ENCODE results near the gene POLR1C. TPM values are rescaled to one million over a fixed set of nuclear protein-coding genes. Genes with fewer than 3 reads are reported as not detected.

POLR1C gene
- total RNA-seq, 4 donors from 2014 or later: 16.9 to 30.4 (median 24.7) TPM

DNA sequence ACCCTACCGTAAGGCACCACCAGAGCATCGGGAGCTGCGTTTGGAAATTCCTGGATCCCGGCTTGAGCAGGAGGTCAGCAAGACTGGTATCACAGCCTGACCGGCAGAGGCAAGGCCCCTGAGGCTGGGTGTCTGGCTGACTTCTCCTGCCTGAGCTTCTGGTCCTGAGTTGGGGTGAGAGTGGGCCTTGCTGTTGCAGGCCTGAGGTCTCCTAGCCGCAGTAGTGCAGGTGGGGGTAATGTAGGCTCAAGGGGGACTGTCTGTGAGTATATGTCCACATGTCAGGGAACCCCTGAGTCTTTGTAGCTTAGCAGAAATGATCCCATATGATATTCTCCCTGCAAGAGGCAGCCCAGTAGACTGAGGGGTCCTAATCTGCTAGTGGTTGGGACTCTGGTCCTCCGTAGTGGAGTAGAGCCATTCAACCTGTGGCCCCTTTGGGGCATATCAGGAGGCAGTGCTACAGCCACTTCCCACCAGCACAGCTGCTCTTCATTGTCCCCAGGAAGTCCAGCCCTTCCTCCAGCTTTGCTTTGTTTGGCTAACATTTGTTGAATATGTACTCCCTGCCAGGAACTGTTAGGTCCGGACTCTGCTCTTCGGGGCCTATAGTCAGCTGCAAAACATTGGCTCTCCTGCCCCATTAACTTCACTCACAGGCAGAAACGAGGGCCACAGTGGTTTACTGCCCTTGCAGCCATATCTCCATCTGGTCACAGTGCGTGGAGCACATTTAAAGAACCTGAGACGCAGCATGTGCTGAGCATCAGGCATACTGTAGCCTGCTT is 17.7 kb upstream of the POLR1C start:
- Histone ChIP-seq H3K27me3 (no peaks in the 10 kb centered on the region), H3K27ac (peak overlapping the region in 3 of 4 donors; percentile 4 to 23 (median 17)), H3K4me3 (no peak overlapping the region), H3K36me3 (peaks cover 0 to 68% of the 10 kb centered on the region in 2 donors), H3K9me3 (no peaks in the 10 kb centered on the region), H3K4me1 (peaks cover 0 to 42% (median 15%) of the 10 kb centered on the region in 3 donors)
- peak; percentile 32 for ATAC-seq
- TF ChIP-seq EP300 (IDR thresholded peaks at IDR 0.05): no peak
- TF ChIP-seq, protein P1, sequence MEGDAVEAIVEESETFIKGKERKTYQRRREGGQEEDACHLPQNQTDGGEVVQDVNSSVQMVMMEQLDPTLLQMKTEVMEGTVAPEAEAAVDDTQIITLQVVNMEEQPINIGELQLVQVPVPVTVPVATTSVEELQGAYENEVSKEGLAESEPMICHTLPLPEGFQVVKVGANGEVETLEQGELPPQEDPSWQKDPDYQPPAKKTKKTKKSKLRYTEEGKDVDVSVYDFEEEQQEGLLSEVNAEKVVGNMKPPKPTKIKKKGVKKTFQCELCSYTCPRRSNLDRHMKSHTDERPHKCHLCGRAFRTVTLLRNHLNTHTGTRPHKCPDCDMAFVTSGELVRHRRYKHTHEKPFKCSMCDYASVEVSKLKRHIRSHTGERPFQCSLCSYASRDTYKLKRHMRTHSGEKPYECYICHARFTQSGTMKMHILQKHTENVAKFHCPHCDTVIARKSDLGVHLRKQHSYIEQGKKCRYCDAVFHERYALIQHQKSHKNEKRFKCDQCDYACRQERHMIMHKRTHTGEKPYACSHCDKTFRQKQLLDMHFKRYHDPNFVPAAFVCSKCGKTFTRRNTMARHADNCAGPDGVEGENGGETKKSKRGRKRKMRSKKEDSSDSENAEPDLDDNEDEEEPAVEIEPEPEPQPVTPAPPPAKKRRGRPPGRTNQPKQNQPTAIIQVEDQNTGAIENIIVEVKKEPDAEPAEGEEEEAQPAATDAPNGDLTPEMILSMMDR (IDR thresholded peaks at IDR 0.05): no peak
- no peak for TF ChIP-seq POLR2AphosphoS5 (IDR thresholded peaks at IDR 0.05)
- TF ChIP-seq POLR2A (IDR thresholded peaks at IDR 0.05): no peak
- 45 to 70% methylated on average over 3 to 6 of the region's 12 CpGs for WGBS, 2 donors (ENCODE audit: low coverage in 1 of 2)

DNA sequence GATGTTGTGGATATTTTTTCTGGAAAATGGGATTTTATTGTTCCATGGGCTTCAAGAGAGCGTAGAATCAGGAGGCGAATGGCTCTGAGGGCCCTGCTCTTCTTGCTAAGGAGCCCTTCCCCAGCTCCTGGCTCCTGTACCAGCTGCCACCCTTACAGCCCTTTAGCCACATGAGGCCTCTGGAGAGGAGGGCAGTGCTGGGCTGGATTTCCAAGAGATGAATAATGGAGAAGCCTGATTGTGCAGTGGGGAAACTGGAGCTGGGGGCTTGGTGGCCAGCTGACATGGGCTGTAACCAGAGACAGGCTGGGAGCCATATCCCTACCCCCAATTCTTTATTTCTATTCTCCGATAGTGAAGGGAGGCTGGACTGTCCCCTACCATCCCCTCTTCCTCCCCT is 16.0 kb upstream of the POLR1C start:
- H3K36me3 ChIP-seq: peaks cover 0 to 85% of the 10 kb centered on the region in 2 donors
- TF ChIP-seq POLR2A (IDR thresholded peaks at IDR 0.05): no peak
- TF ChIP-seq, protein P1 (IDR thresholded peaks at IDR 0.05): no peak
- no peak for TF ChIP-seq EP300 (IDR thresholded peaks at IDR 0.05)
- no peak overlapping the region for H3K27ac ChIP-seq
- H3K4me3 ChIP-seq: no peak overlapping the region
- H3K9me3 ChIP-seq: no peaks in the 10 kb centered on the region
- H3K4me1 ChIP-seq: peaks cover 0 to 30% (median 11%) of the 10 kb centered on the region in 3 donors
- no peaks in the 10 kb centered on the region for H3K27me3 ChIP-seq
- no peak for ATAC-seq
- 88 to 100% methylated on average over 2 to 3 of the region's 3 CpGs for WGBS, 2 donors (ENCODE audit: low coverage in 1 of 2)

DNA sequence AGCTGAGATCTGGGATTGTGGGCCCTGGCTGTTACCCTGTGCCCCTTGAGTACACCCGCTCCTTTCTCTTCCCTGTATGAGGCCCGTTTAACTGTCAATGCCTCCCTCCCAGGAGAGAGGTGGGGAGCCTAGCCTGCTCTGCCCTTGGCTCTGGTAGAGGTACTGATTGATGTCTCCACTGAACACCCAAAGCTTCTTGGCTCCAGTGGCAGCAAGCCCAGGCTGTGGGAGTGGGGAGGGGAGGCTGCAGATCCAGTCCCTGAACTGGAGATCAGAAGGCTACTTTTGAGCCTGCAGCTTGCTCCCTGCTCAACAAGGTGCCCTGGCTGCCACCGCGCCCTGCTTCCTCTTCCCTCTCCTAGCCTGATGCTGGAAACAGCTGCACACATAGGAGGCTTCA is 14.2 kb upstream of the POLR1C start:
- TF ChIP-seq POLR2AphosphoS5 (IDR thresholded peaks at IDR 0.05) (no peak), POLR2A (IDR thresholded peaks at IDR 0.05) (no peak), EP300 (IDR thresholded peaks at IDR 0.05) (no peak)
- TF ChIP-seq, protein P1 (IDR thresholded peaks at IDR 0.05): no peak
- H3K4me1 ChIP-seq: peaks cover 0 to 24% (median 0%) of the 10 kb centered on the region in 3 donors
- peaks cover 0 to 86% of the 10 kb centered on the region in 2 donors for H3K36me3 ChIP-seq
- no peak overlapping the region for H3K4me3 ChIP-seq
- no peak overlapping the region for H3K27ac ChIP-seq
- ATAC-seq: no peak
- WGBS, 2 donors (ENCODE audit: low coverage in 1 of 2): 100% methylated on average over 1 of the region's 4 CpGs; no CpG with 5 or more reads in 1 of the 2 donors
- no peaks in the 10 kb centered on the region for H3K9me3 ChIP-seq
- H3K27me3 ChIP-seq: no peaks in the 10 kb centered on the region

DNA sequence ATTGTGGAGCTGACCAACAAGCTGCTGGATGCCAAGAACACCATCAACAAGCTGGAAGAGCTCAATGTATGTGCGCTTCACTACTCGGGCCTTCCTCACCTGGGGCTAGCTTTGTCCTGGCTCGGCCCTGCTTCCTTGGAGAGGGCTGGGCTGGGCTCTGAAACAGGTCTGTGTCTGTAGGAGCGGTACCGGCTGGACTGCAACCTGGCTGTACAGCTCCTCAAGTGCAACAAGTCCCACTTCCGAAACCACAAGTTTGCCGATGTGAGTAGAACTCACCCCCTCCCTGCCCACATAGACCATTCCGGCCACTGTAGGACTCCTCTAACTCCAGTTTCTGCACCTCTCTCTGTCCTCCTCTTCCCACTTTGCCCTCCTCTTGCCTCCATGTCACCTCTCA is 13.4 kb upstream of the POLR1C start:
- no peak for ATAC-seq
- no peak overlapping the region for H3K27ac ChIP-seq
- H3K36me3 ChIP-seq: peaks cover 0 to 78% of the 10 kb centered on the region in 2 donors
- TF ChIP-seq POLR2A (IDR thresholded peaks at IDR 0.05) (no peak), POLR2AphosphoS5 (IDR thresholded peaks at IDR 0.05) (no peak), EP300 (IDR thresholded peaks at IDR 0.05) (no peak)
- TF ChIP-seq, protein P1 (IDR thresholded peaks at IDR 0.05): no peak
- no peaks in the 10 kb centered on the region for H3K9me3 ChIP-seq
- H3K4me3 ChIP-seq: no peak overlapping the region
- peaks cover 4% of the 10 kb centered on the region for H3K27me3 ChIP-seq
- H3K4me1 ChIP-seq: peaks cover 0 to 21% (median 0%) of the 10 kb centered on the region in 3 donors
- WGBS, 2 donors (ENCODE audit: low coverage in 1 of 2): 89% methylated on average over 4 of the region's 8 CpGs; no CpG with 5 or more reads in 1 of the 2 donors

All from gastroesophageal sphincter (tissue), 4 donors.